RKO (cell line): ENCODE measurements around the gene ZMAT1.
"Not testable (repeated sequence)": the region's sequence is repeated elsewhere in the genome, so short reads cannot be mapped to it uniquely, and the experiment has no call there.

Source experiments
- DNase-seq: peaks from one replicate; pipeline ENCODE4 v3.0.0-alpha.2; 2016; ENCODE audit warnings: low spot score

Gene ZMAT1

DNA sequence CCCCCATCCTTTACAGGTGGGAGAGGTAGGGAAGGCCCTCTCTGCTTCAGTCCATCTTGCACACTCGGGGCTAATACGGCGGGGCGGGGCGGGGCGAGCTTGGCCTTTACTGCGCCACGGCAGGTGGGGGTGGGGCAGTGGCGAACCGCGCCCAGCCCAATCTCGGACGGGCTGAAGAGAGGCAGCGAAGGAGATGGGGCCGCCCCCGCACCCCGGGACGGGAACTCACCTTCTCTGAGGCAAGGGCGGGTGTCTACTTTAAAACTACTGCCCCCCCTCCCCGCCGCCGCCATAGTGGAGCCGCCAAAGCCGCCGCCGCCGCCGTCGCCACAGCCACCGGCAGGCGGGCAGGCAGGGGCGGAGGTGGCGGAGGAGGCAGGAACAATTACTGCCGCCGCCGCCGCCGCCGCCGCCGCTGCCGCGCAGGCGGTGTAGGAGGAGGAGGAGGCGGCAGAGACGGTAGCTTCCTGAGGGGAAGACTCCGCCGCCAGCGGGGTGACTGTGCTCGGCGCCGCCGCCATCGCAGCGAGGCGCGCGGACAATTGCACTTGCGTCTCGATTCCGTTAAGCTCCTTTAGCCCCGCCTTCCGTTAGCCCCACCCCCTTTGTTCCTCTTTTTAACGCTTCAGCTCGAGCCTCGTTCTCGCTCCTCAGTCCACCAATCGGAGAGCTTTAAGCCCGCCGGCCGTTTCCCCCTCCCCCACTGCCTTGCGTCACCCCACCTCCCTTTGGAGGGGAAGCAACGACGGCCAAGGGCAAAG, at the start of gene ZMAT1:
Gene ZMAT1, minus strand, starts transcription at position 540 of the 761 bp plus-strand sequence. Its CDS starts 19 bp downstream, at position 521.
- peak; percentile 89 for DNase-seq

GRCh38 chrX:101977106-101977505, 45.3 kb upstream of the ZMAT1 start:
- DNase-seq: no peak

DNA sequence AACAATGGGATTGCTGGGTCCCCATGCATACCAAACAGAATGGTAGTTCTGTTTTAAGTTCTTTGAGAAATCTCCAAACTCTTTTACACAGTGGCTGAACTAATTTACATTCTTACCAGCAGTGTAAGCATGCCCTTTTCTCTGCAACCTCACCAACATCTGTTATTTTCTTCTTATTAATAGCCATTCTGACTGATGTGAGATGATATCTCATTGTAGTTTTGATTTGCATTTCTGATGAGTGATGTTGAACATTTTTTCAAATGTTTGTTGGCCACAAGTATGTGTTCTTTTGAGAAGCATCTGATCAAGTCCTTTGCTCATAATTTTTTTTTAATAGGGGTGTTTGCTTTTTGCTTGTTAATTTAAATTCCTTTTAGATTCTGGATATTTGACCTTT, 41.2 kb upstream of the ZMAT1 start:
- no peak for DNase-seq

- not testable (repeated sequence) for DNase-seq
These were observed 33.2 kb upstream of the ZMAT1 start for GRCh38 chrX:101964923-101965539.

DNA sequence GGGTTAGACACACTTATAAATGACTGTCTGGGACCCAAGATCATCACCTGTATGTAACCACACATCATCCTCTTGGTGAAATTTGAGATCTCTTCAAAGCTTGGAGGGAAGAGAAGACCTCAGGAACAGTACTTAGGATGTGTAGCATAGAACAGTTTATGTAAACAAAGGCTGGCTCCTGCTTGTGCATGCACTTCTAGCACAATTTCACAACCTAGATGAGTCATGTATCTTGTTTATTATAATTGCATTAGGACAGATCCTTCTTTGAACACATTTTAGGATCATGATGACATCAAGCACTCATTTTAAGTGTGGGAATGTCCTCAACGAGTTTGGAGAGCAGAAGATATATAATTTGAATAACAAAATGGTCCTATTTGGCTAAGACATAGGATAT, 26.3 kb upstream of the ZMAT1 start:
- DNase-seq: no peak

GRCh38 chrX:101957174-101957573, 25.3 kb upstream of the ZMAT1 start:
- DNase-seq: no peak

DNA sequence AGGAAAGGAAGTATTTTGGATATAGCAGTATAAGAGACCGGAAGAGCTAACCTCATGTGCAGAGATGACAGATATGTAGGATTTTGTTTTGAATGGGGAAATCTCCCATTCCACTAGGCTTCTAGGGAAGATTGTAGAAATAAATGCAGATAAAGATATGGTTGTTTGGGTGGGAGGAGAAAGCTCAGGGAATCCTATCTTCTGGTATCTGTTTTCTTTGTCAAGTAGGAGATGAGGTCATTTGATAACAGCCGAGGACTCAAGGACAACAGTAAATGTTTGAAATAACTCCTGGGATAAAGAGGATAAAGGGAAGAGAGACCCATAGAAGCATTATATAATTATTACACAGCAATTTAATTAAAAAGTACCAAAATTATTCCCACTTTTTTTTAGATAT, 24.7 kb upstream of the ZMAT1 start:
- no peak for DNase-seq

DNA sequence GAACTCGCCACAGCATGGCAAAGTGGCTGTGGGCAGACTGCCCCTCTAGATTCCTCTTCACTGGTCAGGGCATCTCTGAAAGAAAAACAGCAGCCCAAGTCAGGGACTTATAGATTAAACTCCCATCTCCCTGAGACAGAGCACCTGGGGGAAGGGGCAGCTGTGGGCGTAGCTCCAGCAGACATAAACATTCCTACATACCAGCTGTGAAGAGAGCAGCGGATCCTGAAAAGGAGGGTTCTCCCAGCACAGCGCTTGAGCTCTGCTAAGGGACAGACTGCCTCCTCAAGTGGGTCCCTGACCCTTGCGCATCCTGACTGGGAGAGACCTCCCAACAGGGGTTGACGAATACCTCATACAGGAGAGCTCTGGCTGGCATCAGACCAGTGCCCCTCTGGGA, 18.8 kb upstream of the ZMAT1 start:
- DNase-seq: no peak

DNA sequence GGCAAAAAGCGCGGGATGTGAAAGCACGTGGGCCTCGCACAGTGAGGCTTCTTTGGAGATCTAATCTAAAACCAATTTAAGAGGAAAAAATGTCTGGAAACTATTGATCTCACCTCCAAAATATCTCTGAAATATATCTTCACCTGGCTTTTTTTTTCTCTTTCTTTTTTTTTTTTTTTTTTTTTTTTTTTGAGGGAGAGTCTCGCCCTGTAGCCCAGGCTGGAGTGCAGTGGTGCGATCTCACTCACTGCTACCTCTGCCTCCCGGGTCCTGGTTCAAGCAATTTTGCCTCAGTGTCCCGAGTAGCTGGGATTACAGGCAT, 383 bp upstream of the ZMAT1 start:
- DNase-seq: no peak

- DNase-seq: peak; percentile 4
These were observed 715 bp downstream of the ZMAT1 start for GRCh38 chrX:101931136-101931487.

- no peak for DNase-seq
These were observed 6.1 kb downstream of the ZMAT1 start for GRCh38 chrX:101925733-101926132.

DNA sequence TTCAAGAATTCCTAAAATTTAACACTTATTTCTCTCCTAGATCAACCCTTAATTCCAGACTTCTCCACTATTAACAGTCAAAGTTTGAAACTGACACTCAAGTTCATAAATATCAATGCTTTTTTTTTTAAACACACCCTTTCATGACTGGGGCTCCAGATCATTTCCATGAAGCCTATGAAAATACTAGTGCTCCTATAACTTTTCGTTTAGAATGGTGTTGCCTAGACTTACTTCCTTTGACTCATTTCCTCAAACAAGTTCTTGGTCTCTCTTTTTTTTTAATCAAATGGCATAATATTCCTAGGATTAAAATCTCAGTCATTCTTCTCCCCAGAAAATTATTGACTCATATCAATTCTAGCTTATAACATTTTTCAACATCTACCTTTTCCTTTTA, 13.1 kb downstream of the ZMAT1 start:
- DNase-seq: no peak

- no peak for DNase-seq
These were observed 25.6 kb downstream of the ZMAT1 start for GRCh38 chrX:101906136-101906796.

GRCh38 chrX:101904996-101905395, 26.8 kb downstream of the ZMAT1 start:
- DNase-seq: no peak
